A549 (cell line): ENCODE results near the gene PON1.

Experiments
- POLR2A ChIP-seq: IDR thresholded peaks from 2 replicates; pipeline ENCODE4 v1.6.1; 2012; ENCODE audit warnings: mild to moderate bottlenecking, low read length
- TF ChIP-seq, protein P1 (sequence below): fragments of >200 bp; sonication (Bioruptor Twin); formaldehyde crosslinking; IDR thresholded peaks from 3 replicates; pipeline ENCODE4 v1.5.1; 2016
- TF ChIP-seq, protein P2 (sequence below): fragments of 200-600 bp; sonication (generic); IDR thresholded peaks from 2 replicates; pipeline ENCODE4 v1.6.1; 2016; ENCODE audit warnings: antibody characterized with exemption, mild to moderate bottlenecking, moderate library complexity
- TF ChIP-seq, protein P3 (sequence below): IDR thresholded peaks from 2 replicates; pipeline ENCODE4 v1.6.1; 2012

DNA sequence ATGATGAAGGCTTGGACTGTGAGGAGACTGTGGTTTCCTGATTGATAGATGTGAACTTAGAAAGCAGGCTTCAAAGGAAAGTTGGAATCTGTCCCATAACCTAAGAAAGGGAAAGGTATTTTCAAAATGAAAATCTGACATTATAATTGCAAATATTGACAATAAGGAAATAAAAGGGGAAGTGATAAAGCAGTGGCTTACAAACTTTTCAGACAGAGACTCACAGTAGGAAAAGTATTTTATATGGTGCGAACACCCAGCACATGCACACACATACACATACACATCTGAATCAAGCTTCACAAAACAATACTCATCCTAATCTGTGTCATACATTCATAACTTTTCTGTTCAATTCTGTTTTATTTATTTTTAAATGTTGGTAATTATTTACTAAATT lies 4.8 kb downstream of the PON1 start:
- TF ChIP-seq, protein P1, sequence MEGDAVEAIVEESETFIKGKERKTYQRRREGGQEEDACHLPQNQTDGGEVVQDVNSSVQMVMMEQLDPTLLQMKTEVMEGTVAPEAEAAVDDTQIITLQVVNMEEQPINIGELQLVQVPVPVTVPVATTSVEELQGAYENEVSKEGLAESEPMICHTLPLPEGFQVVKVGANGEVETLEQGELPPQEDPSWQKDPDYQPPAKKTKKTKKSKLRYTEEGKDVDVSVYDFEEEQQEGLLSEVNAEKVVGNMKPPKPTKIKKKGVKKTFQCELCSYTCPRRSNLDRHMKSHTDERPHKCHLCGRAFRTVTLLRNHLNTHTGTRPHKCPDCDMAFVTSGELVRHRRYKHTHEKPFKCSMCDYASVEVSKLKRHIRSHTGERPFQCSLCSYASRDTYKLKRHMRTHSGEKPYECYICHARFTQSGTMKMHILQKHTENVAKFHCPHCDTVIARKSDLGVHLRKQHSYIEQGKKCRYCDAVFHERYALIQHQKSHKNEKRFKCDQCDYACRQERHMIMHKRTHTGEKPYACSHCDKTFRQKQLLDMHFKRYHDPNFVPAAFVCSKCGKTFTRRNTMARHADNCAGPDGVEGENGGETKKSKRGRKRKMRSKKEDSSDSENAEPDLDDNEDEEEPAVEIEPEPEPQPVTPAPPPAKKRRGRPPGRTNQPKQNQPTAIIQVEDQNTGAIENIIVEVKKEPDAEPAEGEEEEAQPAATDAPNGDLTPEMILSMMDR, result no peak
- TF ChIP-seq, protein P2, sequence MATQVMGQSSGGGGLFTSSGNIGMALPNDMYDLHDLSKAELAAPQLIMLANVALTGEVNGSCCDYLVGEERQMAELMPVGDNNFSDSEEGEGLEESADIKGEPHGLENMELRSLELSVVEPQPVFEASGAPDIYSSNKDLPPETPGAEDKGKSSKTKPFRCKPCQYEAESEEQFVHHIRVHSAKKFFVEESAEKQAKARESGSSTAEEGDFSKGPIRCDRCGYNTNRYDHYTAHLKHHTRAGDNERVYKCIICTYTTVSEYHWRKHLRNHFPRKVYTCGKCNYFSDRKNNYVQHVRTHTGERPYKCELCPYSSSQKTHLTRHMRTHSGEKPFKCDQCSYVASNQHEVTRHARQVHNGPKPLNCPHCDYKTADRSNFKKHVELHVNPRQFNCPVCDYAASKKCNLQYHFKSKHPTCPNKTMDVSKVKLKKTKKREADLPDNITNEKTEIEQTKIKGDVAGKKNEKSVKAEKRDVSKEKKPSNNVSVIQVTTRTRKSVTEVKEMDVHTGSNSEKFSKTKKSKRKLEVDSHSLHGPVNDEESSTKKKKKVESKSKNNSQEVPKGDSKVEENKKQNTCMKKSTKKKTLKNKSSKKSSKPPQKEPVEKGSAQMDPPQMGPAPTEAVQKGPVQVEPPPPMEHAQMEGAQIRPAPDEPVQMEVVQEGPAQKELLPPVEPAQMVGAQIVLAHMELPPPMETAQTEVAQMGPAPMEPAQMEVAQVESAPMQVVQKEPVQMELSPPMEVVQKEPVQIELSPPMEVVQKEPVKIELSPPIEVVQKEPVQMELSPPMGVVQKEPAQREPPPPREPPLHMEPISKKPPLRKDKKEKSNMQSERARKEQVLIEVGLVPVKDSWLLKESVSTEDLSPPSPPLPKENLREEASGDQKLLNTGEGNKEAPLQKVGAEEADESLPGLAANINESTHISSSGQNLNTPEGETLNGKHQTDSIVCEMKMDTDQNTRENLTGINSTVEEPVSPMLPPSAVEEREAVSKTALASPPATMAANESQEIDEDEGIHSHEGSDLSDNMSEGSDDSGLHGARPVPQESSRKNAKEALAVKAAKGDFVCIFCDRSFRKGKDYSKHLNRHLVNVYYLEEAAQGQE, result no peak
- TF ChIP-seq POLR2A, result no peak
- TF ChIP-seq, protein P3, sequence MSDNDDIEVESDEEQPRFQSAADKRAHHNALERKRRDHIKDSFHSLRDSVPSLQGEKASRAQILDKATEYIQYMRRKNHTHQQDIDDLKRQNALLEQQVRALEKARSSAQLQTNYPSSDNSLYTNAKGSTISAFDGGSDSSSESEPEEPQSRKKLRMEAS, result no peak
